C4-2B (cell line): ENCODE measurements around the gene TMEM244.

Experiments used
- H3K27ac ChIP-seq: fragments of 450-650 bp; 2 replicates; pipeline ENCODE4 v1.5.1; 2017
- CTCF ChIP-seq: fragments of 450-650 bp; conservative IDR thresholded peaks from 2 replicates; pipeline ENCODE4 v1.5.1; 2017; ENCODE audit warnings: mild to moderate bottlenecking
- ZFX ChIP-seq: fragments of 450-650 bp; IDR thresholded peaks from 2 replicates; pipeline ENCODE4 v1.6.1; 2017

TMEM244 gene

GRCh38 chr6:129860908-129861665, at the start of gene TMEM244:
Gene TMEM244, minus strand, starts transcription at chr6:129861315. Its CDS starts 127 bp downstream, at chr6:129861188.
- H3K27ac ChIP-seq = no peak within 1 kb of the TSS
- TF ChIP-seq ZFX = no peak
- TF ChIP-seq CTCF = no peak

- no peak for TF ChIP-seq ZFX
- TF ChIP-seq CTCF = no peak
- no peak overlapping the region for H3K27ac ChIP-seq
These were observed 47.7 kb upstream of the TMEM244 start for GRCh38 chr6:129908858-129909257.

GRCh38 chr6:129908356-129908755, 47.2 kb upstream of the TMEM244 start:
- TF ChIP-seq ZFX (no peak), CTCF (no peak)
- no peak overlapping the region for H3K27ac ChIP-seq

GRCh38 chr6:129906515-129907077, 45.5 kb upstream of the TMEM244 start:
- no peak overlapping the region for H3K27ac ChIP-seq
- TF ChIP-seq CTCF (no peak), ZFX (no peak)

GRCh38 chr6:129903082-129903481, 42.0 kb upstream of the TMEM244 start:
- TF ChIP-seq ZFX = no peak
- H3K27ac ChIP-seq = no peak overlapping the region

GRCh38 chr6:129902681-129903080, 41.6 kb upstream of the TMEM244 start:
- TF ChIP-seq CTCF (no peak), ZFX (no peak)
- no peak overlapping the region for H3K27ac ChIP-seq

GRCh38 chr6:129901910-129902309, 40.8 kb upstream of the TMEM244 start:
- no peak for TF ChIP-seq ZFX
- no peak for TF ChIP-seq CTCF
- no peak overlapping the region for H3K27ac ChIP-seq

GRCh38 chr6:129895692-129896091, 34.6 kb upstream of the TMEM244 start:
- TF ChIP-seq CTCF = no peak
- no peak for TF ChIP-seq ZFX
- H3K27ac ChIP-seq = no peak overlapping the region
